Suprapubic skin (tissue), 4 donors: ENCODE measurements around the gene DMAC2L.

Source experiments
- CTCF ChIP-seq, 2 donors: fragments of 200-600 bp in 1 of 2; fragments of 450-650 bp in 1 of 2; sonication (generic) in 1 of 2; IDR thresholded peaks; one replicate each; pipeline ENCODE4 v1.5.1; 2016 to 2019; ENCODE audit warnings: antibody characterized with exemption in 2 of 2, mild to moderate bottlenecking in 1 of 2, moderate library complexity in 1 of 2
- EP300 ChIP-seq: sonication (generic); formaldehyde crosslinking; IDR thresholded peaks from one replicate; pipeline ENCODE4 v1.6.1; 2017; ENCODE audit warnings: antibody characterized with exemption
- POLR2A ChIP-seq, 2 donors: fragments of 450-650 bp; IDR thresholded peaks; one replicate each; pipeline ENCODE4 v1.6.1; 2017; ENCODE audit warnings: antibody characterized with exemption in 2 of 2, mild to moderate bottlenecking in 2 of 2, moderate library complexity in 2 of 2
- POLR2AphosphoS5 ChIP-seq, 3 donors: sonication (generic); formaldehyde crosslinking; IDR thresholded peaks; one replicate each; pipeline ENCODE4 v1.6.1; 2017; ENCODE audit warnings: antibody characterized with exemption in 3 of 3

- TF ChIP-seq CTCF (IDR thresholded peaks at IDR 0.05) (no peak), POLR2A (IDR thresholded peaks at IDR 0.05) (no peak), POLR2AphosphoS5 (IDR thresholded peaks at IDR 0.05) (no peak), EP300 (no peak)
These were observed 52.7 kb downstream of the DMAC2L start for GRCh38 chr14:50364792-50365191.
